ENCODE data around the gene NKAIN4.

The NKAIN4 gene

GRCh38 chr20:63268256-63268655 is 14.0 kb upstream of the NKAIN4 start:
- H3K4me3 ChIP-seq (ENCODE audit: low read depth, low read length) = no peak overlapping the region
- no peak for TF ChIP-seq CTCF (IDR thresholded peaks at IDR 0.05; ENCODE audit: low read depth, low read length)

- TF ChIP-seq CTCF (IDR thresholded peaks at IDR 0.05; ENCODE audit: low read depth, low read length) = no peak
- no peak overlapping the region for H3K4me3 ChIP-seq (ENCODE audit: low read depth, low read length)
Measured at GRCh38 chr20:63267691-63268090, 13.4 kb upstream of the NKAIN4 start.

DNA sequence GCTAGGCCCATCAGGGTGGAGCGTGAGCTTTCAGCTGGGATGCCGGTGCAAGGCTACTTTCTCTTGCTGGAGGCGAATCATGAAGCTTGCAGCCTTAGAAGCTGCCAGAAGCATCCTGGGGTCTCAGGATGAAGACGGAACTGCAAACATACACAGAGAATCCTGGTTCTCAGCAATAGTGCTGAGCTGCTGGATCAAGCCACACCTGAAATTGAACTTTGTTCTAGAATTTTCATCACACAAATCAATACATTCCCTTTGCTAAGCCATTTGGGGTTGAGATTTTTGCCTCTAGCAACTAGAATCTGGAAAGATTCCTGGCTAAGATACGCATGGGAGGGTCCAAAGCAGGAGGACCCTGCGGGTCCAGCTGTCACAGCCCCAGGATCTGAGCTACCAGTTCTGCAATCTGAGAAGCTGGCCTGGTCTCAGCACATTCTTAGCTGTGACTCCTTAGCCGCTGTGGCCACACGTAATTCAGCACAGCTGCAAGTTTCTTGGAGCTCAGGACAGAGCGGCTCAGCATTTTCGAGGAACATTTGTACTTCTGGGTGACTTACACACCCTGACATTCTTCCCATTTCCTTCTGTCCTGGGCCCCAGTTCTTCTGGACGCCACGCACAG is 11.7 kb upstream of the NKAIN4 start:
- TF ChIP-seq CTCF (IDR thresholded peaks at IDR 0.05; ENCODE audit: low read depth, low read length) = no peak
- no peak overlapping the region for H3K4me3 ChIP-seq (ENCODE audit: low read depth, low read length)

DNA sequence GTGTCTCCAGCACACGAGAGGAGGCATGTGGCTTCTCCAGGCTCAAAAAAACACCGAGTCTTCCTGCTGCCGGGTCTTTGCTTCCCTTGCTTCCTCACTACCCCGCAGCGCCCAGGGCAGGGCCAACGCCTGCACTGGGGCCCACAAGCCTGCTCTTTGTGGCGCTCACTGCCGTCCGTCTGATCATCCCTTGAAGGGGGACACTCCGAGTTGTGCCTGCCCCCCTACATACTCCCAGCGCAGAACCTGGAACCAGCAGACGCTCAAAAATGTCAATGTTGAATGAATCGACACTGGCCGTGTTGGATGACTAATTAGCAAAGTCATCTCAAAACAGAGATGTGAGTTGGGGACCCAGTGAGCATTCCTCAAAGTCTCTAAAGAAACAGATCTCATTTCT is 10.3 kb upstream of the NKAIN4 start:
- TF ChIP-seq CTCF (IDR thresholded peaks at IDR 0.05; ENCODE audit: low read depth, low read length) = no peak
- H3K4me3 ChIP-seq (ENCODE audit: low read depth, low read length) = no peak overlapping the region

GRCh38 chr20:63264000-63264399 is 9.7 kb upstream of the NKAIN4 start:
- TF ChIP-seq CTCF (IDR thresholded peaks at IDR 0.05; ENCODE audit: low read depth, low read length) = no peak
- H3K4me3 ChIP-seq (ENCODE audit: low read depth, low read length) = no peak overlapping the region

DNA sequence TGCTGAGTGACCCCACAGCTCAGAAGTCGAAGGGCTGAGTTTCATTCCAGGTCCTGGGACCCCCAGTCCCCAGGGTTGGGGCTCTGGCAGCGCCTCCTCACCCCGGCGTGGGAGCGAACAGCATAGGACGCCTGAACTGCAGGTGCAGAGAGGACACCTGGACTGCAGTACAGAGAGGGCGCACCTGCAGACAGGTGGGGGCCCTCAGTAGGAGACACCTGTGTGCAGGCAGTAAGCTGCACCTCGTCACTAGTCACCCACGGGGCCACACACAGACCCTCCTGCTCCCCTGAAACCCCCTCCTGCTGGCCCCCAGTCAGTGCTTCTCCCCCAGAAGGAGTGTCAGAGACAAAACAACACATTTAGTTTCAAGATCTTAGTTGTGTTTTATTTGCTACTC is 8.6 kb upstream of the NKAIN4 start:
- no peak for TF ChIP-seq CTCF (IDR thresholded peaks at IDR 0.05; ENCODE audit: low read depth, low read length)
- no peak overlapping the region for H3K4me3 ChIP-seq (ENCODE audit: low read depth, low read length)

- no peak overlapping the region for H3K4me3 ChIP-seq (ENCODE audit: low read depth, low read length)
- no peak for TF ChIP-seq CTCF (IDR thresholded peaks at IDR 0.05; ENCODE audit: low read depth, low read length)
Measured at GRCh38 chr20:63261795-63262528, 7.7 kb upstream of the NKAIN4 start.

Data from WI38 (cell line).